K562 (cell line): ENCODE measurements around the gene COQ4. TPM values are rescaled to one million over a fixed set of nuclear protein-coding genes. Genes with fewer than 3 reads are reported as not detected.

Experiments
- BMI1 ChIP-seq: fragments of 150-350 bp; IDR thresholded peaks from 2 replicates; pipeline ENCODE4 v1.6.1; 2014; ENCODE audit warnings: low read length
- CCAR2 ChIP-seq: fragments of 200-400 bp; formaldehyde crosslinking; IDR thresholded peaks from 2 replicates; pipeline ENCODE4 v1.6.1; 2017; ENCODE audit warnings: mild to moderate bottlenecking, low read depth, low read length
- CGGBP1 ChIP-seq: fragments of 250-450 bp; sonication (Bioruptor Pico); IDR thresholded peaks from 2 replicates; pipeline ENCODE4 v1.9.0; 2021; ENCODE audit warnings: mild to moderate bottlenecking
- COPS2 ChIP-seq: fragments of 450-650 bp; conservative IDR thresholded peaks from 2 replicates; pipeline ENCODE4 v1.6.1; 2016; ENCODE audit warnings: mild to moderate bottlenecking, moderate library complexity
- DMBX1 ChIP-seq: fragments of 250-450 bp; sonication (Bioruptor Pico); IDR thresholded peaks from 2 replicates; pipeline ENCODE4 v1.8.0; 2022; ENCODE audit warnings: inconsistent platforms, mild to moderate bottlenecking, moderate library complexity, borderline replicate concordance
- ETS2 ChIP-seq: IDR thresholded peaks from 2 replicates; pipeline ENCODE4 v1.6.1; 2016; ENCODE audit warnings: borderline replicate concordance, missing genetic modification characterization, mild to moderate bottlenecking, moderate library complexity, missing compliant biosample characterization; ENCODE audit not compliant: poor library complexity, severe bottlenecking
- HNRNPLL ChIP-seq: fragments of 200-400 bp; formaldehyde crosslinking; IDR thresholded peaks from 2 replicates; pipeline ENCODE4 v1.6.1; 2017; ENCODE audit warnings: low read length, low read depth, mild to moderate bottlenecking; ENCODE audit not compliant: poor library complexity, severe bottlenecking
- IFI16 ChIP-seq: fragments of 250-450 bp; sonication (Bioruptor Pico); IDR thresholded peaks from 2 replicates; pipeline ENCODE4 v2.1.2; 2022; ENCODE audit warnings: mild to moderate bottlenecking, inconsistent platforms
- KLF10 ChIP-seq: fragments of 250-450 bp; sonication (Bioruptor Pico); IDR thresholded peaks from 2 replicates; pipeline ENCODE4 v1.6.1; 2021; ENCODE audit warnings: matching md5 sums
- PHF8 ChIP-seq: fragments of 200-600 bp; sonication (generic); IDR thresholded peaks from 2 replicates; pipeline ENCODE4 v1.6.1; 2012; ENCODE audit warnings: mixed run types, mild to moderate bottlenecking, inconsistent platforms, low read length, moderate library complexity, borderline replicate concordance
- RBBP5 ChIP-seq: fragments of 200-600 bp; sonication (generic); IDR thresholded peaks from 2 replicates; pipeline ENCODE4 v1.6.1; 2012; ENCODE audit warnings: borderline replicate concordance, mild to moderate bottlenecking, low read length, control low read depth, inconsistent platforms; ENCODE audit not compliant: insufficient read depth, poor library complexity, severe bottlenecking
- RBM22 ChIP-seq: fragments of 200-400 bp; formaldehyde crosslinking; IDR thresholded peaks from 2 replicates; pipeline ENCODE4 v1.6.1; 2018; ENCODE audit warnings: low read length, low read depth; ENCODE audit not compliant: poor library complexity, severe bottlenecking
- RHOXF2B ChIP-seq: fragments of 250-450 bp; sonication (Bioruptor Pico); conservative IDR thresholded peaks from 2 replicates; pipeline ENCODE4 v1.5.1; 2021
- SMAD3 ChIP-seq: fragments of 450-650 bp; formaldehyde crosslinking; conservative IDR thresholded peaks from 2 replicates; pipeline ENCODE4 v1.4.0; 2020; ENCODE audit warnings: mild to moderate bottlenecking
- SPI1 ChIP-seq: IDR thresholded peaks from 2 replicates; pipeline ENCODE4 v1.6.1; 2011; ENCODE audit warnings: low read depth, low read length, control low read depth, borderline replicate concordance
- SRSF1 ChIP-seq: fragments of 200-400 bp; formaldehyde crosslinking; IDR thresholded peaks from 2 replicates; pipeline ENCODE4 v1.6.1; 2017; ENCODE audit warnings: mild to moderate bottlenecking, low read depth, low read length, moderate library complexity
- SRSF3 ChIP-seq: fragments of 200-400 bp; formaldehyde crosslinking; IDR thresholded peaks from 2 replicates; pipeline ENCODE4 v1.6.1; 2016; ENCODE audit warnings: mild to moderate bottlenecking, low read length, moderate library complexity; ENCODE audit not compliant: insufficient read depth
- SRSF7 ChIP-seq: fragments of 200-400 bp; formaldehyde crosslinking; optimal IDR thresholded peaks from 2 replicates; pipeline ENCODE3; 2017; ENCODE audit warnings: mild to moderate bottlenecking, low read depth, low read length
- STAT6 ChIP-seq: sonication (generic); formaldehyde crosslinking; IDR thresholded peaks from 2 replicates; pipeline ENCODE4 v1.8.1; 2023; ENCODE audit warnings: mild to moderate bottlenecking, missing genetic modification reagents
- ZNF699 ChIP-seq: fragments of 250-450 bp; sonication (Bioruptor Pico); IDR thresholded peaks from 2 replicates; pipeline ENCODE4 v1.8.0; 2021; ENCODE audit warnings: mild to moderate bottlenecking, moderate library complexity; ENCODE audit not compliant: insufficient replicate concordance
- ZSCAN32 ChIP-seq: fragments of 450-650 bp; formaldehyde crosslinking; IDR thresholded peaks from 2 replicates; pipeline ENCODE4 v1.4.0; 2020; ENCODE audit warnings: mild to moderate bottlenecking, moderate library complexity
- polyA plus RNA-seq, 8 experiments: library from polyadenylated mRNA; depleted of rRNA in 4 of 8; stranded (reverse) in 5 of 8; unstranded in 3 of 8; fragments of >200 nt; fragmentation: Nextera tagmentation in 2 of 8; fragmentation: Illumina TruSeq in 1 of 8; extraction: Ambion mirVana in 2 of 8; extraction: Trizol in 1 of 8; gene quantifications; 2 replicates each; pipeline versions ENCODE4 v1.2.1 to v1.2.3, GENCODE V29; 2011 to 2014; ENCODE audit warnings: inconsistent platforms in 1 of 8, missing spikeins in 1 of 8
- total RNA-seq, 7 experiments: library from RNA; depleted of rRNA in 6 of 7; stranded (reverse); fragments of >200 nt in 6 of 7; fragmentation: Illumina TruSeq in 2 of 7; extraction: Trizol in 2 of 7; gene quantifications; 2 replicates each; pipeline versions ENCODE4 v1.2.1 to v1.2.3, GENCODE V29; 2011 to 2021; ENCODE audit warnings: low replicate concordance in 1 of 7
- TF ChIP-seq, protein P1 (sequence below): IDR thresholded peaks from 2 replicates; pipeline ENCODE4 v1.6.1; 2012; ENCODE audit warnings: low read depth, low read length, improper control_type of control experiment, borderline replicate concordance

COQ4 gene
- total and polyA plus RNA-seq, 9 of the 15 experiments (the other 6 are each of a cell fraction or from before 2014, with no cell fraction given), result 9.1 to 135 (median 67.2) TPM

DNA sequence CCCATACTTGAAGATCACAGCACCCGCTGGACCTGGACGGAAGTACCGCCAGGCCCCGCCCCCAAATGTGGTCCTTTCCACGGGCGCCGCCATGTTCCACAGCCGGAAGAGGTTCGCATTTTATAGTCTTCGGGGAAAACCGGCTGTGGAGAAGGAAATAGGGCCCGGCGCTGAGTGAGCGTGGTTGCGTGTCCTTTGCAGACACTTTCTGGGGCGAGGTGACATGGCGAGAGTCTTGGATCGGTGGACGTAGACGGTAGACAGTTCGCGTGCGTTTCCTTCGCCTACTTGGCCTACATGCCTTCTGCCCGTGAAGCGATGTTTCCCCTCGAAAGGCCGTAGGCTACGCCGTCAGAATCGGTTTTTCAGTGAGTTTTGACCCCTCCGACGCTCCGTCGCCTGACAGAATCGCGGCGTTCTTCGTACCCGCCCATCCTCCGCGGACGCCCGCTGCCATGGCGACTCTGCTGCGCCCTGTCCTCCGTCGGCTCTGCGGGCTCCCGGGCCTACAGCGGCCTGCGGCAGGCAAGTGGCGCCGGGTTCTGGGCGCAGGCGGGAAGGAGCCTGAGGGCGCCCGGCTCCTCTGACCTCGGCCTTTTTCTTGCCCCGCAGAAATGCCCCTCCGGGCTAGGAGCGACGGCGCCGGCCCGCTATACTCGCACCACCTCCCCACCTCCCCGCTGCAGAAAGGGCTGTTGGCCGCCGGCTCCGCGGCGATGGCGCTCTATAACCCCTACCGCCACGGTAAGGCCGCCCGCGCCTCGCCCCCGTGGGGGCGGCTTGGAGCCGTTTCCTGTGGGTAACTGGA is at the start of gene COQ4, which contains the start of gene TRUB2 (continued):
- no peak for TF ChIP-seq KLF10
- peak; percentile 90 for TF ChIP-seq SMAD3 (CRISPR knock-in tag)
- peak; percentile 39; the same call in 1 of the 2 replicates for TF ChIP-seq IFI16
- TF ChIP-seq SPI1, result peak; percentile 67
- peak; percentile 80 for TF ChIP-seq DMBX1
- peak; percentile 70 for TF ChIP-seq ETS2 (tag)
- TF ChIP-seq COPS2, result no peak
- peak; percentile 87 for TF ChIP-seq BMI1
- peak; percentile 73 for TF ChIP-seq ZSCAN32 (CRISPR knock-in tag)
- peak; percentile 100 for TF ChIP-seq RBBP5
- TF ChIP-seq SRSF3, result no peak
- peak; percentile 21 for TF ChIP-seq CGGBP1 (CRISPR knock-in tag)
- TF ChIP-seq PHF8, result peak; percentile 100
- peak; percentile 84 for TF ChIP-seq HNRNPLL
- TF ChIP-seq RHOXF2B (CRISPR knock-in tag), result peak; percentile 95; the same call in 1 of the 2 replicates
- peak; percentile 85; the same call in 1 of the 2 replicates for TF ChIP-seq SRSF1
- peak; percentile 99 for TF ChIP-seq RBM22
- TF ChIP-seq, protein P1, sequence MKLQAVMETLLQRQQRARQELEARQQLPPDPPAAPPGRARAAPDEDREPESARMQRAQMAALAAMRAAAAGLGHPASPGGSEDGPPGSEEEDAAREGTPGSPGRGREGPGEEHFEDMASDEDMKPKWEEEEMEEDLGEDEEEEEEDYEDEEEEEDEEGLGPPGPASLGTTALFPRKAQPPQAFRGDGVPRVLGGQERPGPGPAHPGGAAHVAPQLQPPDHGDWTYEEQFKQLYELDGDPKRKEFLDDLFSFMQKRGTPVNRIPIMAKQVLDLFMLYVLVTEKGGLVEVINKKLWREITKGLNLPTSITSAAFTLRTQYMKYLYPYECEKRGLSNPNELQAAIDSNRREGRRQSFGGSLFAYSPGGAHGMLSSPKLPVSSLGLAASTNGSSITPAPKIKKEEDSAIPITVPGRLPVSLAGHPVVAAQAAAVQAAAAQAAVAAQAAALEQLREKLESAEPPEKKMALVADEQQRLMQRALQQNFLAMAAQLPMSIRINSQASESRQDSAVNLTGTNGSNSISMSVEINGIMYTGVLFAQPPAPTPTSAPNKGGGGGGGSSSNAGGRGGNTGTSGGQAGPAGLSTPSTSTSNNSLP, result peak; percentile 63; the same call in 1 of the 2 replicates
- peak; percentile 99 for TF ChIP-seq STAT6 (CRISPR knock-in tag)
- no peak for TF ChIP-seq SRSF7
- no peak for TF ChIP-seq ZNF699 (CRISPR knock-in tag)
- TF ChIP-seq CCAR2, result 0 out of 2 replicates have a peak, but pooled peaks have one; percentile 28
